Neural crest cell (in vitro differentiated cells): ENCODE data around the gene PGA5. TPM values are rescaled to one million over a fixed set of nuclear protein-coding genes. Genes with fewer than 3 reads are reported as not detected.

Experiments
- DNase-seq: peaks from one replicate; pipeline ENCODE4 v3.0.0; 2021; ENCODE audit warnings: low read depth, mixed read lengths, low spot score
- H3K27ac Mint-ChIP-seq: one replicate; pipeline ENCODE4 v1.8.0; 2021; ENCODE audit warnings: mild to moderate bottlenecking, mixed read lengths; ENCODE audit not compliant: unreplicated experiment
- H3K27me3 Mint-ChIP-seq: 2 replicates; pipeline ENCODE4 v1.8.0; 2021; ENCODE audit warnings: low read depth, mild to moderate bottlenecking, mixed read lengths
- H3K36me3 Mint-ChIP-seq: 2 replicates; pipeline ENCODE4 v1.8.0; 2021; ENCODE audit warnings: low read depth, mild to moderate bottlenecking, mixed read lengths
- H3K4me1 Mint-ChIP-seq: 2 replicates; pipeline ENCODE4 v1.8.0; 2021; ENCODE audit warnings: mixed read lengths
- H3K4me3 Mint-ChIP-seq: one replicate; pipeline ENCODE4 v1.8.0; 2021; ENCODE audit warnings: mild to moderate bottlenecking, mixed read lengths
- H3K9me3 Mint-ChIP-seq: 2 replicates; pipeline ENCODE4 v1.8.0; 2021; ENCODE audit warnings: mixed read lengths
- total RNA-seq: library from RNA; stranded (reverse); gene quantifications from 2 replicates; pipeline ENCODE4 v1.2.1, GENCODE V29; 2021
- TF ChIP-seq, protein P1 (sequence below): fragments of 200-600 bp; sonication (generic); conservative IDR thresholded peaks from 2 replicates; pipeline ENCODE4 v1.5.0; 2021; ENCODE audit warnings: antibody characterized with exemption, mild to moderate bottlenecking

The PGA5 gene
- total RNA-seq, 1 donor from 2014 or later: not detected

DNA sequence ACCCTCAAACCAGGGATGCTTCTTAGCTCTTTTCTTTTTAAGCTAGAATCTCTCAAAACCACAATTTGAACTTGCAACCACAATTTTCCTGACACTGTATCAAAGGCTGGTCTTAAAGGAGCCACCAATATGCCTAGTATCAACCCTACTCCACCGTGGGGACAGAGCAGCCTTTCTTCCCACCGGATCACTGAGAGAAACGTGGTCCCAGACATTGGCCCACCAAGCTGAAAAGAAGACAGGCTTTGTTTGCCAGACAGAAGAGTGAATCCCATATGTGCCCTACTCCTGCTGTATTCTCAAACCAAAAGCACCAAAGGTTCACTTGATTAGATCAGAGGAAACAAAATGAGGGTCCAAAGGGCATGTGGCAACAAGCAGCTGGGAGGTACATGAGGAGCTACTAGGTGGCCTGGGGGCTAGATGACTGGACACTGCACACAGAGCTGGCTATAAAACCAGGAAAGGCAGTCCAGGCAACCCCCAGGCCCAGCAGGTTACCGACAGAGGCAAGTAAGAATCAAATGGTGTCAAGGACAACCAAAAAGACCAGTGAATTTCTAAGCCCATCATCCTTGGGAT is 57.8 kb downstream of the PGA5 start:
- peaks cover under 1% of the 10 kb centered on the region for H3K27me3 Mint-ChIP-seq

More for the DNA sequence above, 57.8 kb downstream of the PGA5 start:
- H3K4me1 Mint-ChIP-seq: peaks cover 37% of the 10 kb centered on the region
- no peak overlapping the region for H3K27ac Mint-ChIP-seq
- H3K9me3 Mint-ChIP-seq: no peaks in the 10 kb centered on the region
- peak overlapping the region; percentile 77 for H3K4me3 Mint-ChIP-seq
- no peak for DNase-seq
- TF ChIP-seq, protein P1, sequence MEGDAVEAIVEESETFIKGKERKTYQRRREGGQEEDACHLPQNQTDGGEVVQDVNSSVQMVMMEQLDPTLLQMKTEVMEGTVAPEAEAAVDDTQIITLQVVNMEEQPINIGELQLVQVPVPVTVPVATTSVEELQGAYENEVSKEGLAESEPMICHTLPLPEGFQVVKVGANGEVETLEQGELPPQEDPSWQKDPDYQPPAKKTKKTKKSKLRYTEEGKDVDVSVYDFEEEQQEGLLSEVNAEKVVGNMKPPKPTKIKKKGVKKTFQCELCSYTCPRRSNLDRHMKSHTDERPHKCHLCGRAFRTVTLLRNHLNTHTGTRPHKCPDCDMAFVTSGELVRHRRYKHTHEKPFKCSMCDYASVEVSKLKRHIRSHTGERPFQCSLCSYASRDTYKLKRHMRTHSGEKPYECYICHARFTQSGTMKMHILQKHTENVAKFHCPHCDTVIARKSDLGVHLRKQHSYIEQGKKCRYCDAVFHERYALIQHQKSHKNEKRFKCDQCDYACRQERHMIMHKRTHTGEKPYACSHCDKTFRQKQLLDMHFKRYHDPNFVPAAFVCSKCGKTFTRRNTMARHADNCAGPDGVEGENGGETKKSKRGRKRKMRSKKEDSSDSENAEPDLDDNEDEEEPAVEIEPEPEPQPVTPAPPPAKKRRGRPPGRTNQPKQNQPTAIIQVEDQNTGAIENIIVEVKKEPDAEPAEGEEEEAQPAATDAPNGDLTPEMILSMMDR: no peak
- peaks cover 32% of the 10 kb centered on the region for H3K36me3 Mint-ChIP-seq

Other genes with a start within 250 kb of the PGA5 start
- gene CD5, start 138.7 kb upstream of the PGA5 start, total RNA-seq: not detected in 2 replicates
- 25.8 and 26.0 TPM in 2 replicates for gene VPS37C, start 79.7 kb upstream of the PGA5 start, total RNA-seq
- not detected in 2 replicates for gene PGA3, start 37.7 kb upstream of the PGA5 start, total RNA-seq
- not detected in 2 replicates for gene PGA4, start 18.8 kb upstream of the PGA5 start, total RNA-seq
- gene VWCE, start 54.1 kb downstream of the PGA5 start, total RNA-seq: 42.0 and 42.1 TPM in 2 replicates
- gene DDB1, start 91.9 kb downstream of the PGA5 start, total RNA-seq: 315 and 329 TPM in 2 replicates
- 46.9 and 53.9 TPM in 2 replicates for gene TKFC, start 92.1 kb downstream of the PGA5 start, total RNA-seq
- 28.1 and 28.9 TPM in 2 replicates for gene CYB561A3, start 120.7 kb downstream of the PGA5 start, total RNA-seq
- 47.8 and 52.6 TPM in 2 replicates for gene TMEM138, start 121.2 kb downstream of the PGA5 start, total RNA-seq
- gene TMEM216, start 151.4 kb downstream of the PGA5 start, total RNA-seq: 23.5 and 23.9 TPM in 2 replicates
- 144 and 150 TPM in 2 replicates for gene CPSF7, start 188.8 kb downstream of the PGA5 start, total RNA-seq
- 33.8 and 35.0 TPM in 2 replicates for gene SDHAF2, start 188.9 kb downstream of the PGA5 start, total RNA-seq